Gastrocnemius medialis (tissue), 4 donors: ENCODE results near the gene GAS7. TPM values are rescaled to one million over a fixed set of nuclear protein-coding genes. Genes with fewer than 3 reads are reported as not detected.

Source experiments
- ATAC-seq, 2 donors: fragments of 150-250 bp; one replicate each; pipeline ENCODE4 v1.9.1; 2016
- DNase-seq, 2 donors: peaks; one replicate each; pipeline ENCODE4 v3.0.0-alpha.2; 2019
- H3K27ac ChIP-seq, 4 donors: fragments of 200-600 bp; sonication (generic); 1 replicate in 1 of 4; 2 replicates in 3 of 4; pipeline ENCODE4 v1.5.1; 2016 to 2018; ENCODE audit warnings: mild to moderate bottlenecking in 2 of 4, moderate library complexity in 1 of 4
- H3K27me3 ChIP-seq, 3 donors: fragments of 200-600 bp; sonication (generic) in 2 of 3; 1 replicate in 1 of 3; 2 replicates in 2 of 3; pipeline versions ENCODE4 v1.5.1 to v1.6.0; 2016 to 2019; ENCODE audit warnings: mild to moderate bottlenecking in 1 of 3, moderate library complexity in 1 of 3
- H3K36me3 ChIP-seq, 2 donors: fragments of 200-600 bp; sonication (generic) in 1 of 2; one replicate each; pipeline ENCODE4 v1.5.1; 2017 to 2018
- H3K4me1 ChIP-seq, 2 donors: fragments of 200-600 bp; sonication (generic) in 1 of 2; one replicate each; pipeline ENCODE4 v1.5.1; 2016 to 2017; ENCODE audit warnings: mild to moderate bottlenecking in 2 of 2
- H3K4me3 ChIP-seq, 4 donors: fragments of 200-600 bp; sonication (generic) in 3 of 4; 1 replicate in 1 of 4; 2 replicates in 3 of 4; pipeline ENCODE4 v1.5.1; 2016 to 2019; ENCODE audit warnings: mild to moderate bottlenecking in 2 of 4
- H3K9me3 ChIP-seq, 3 donors: fragments of 200-600 bp; sonication (generic) in 2 of 3; 1 replicate in 1 of 3; 2 replicates in 2 of 3; pipeline ENCODE4 v1.5.1; 2016 to 2019
- CTCF ChIP-seq, 5 experiments: fragments of 450-650 bp in 3 of 5; fragments of 200-600 bp in 2 of 5; sonication (generic) in 2 of 5; IDR thresholded peaks in 4 of 5; conservative IDR thresholded peaks in 1 of 5; 1 replicate in 4 of 5; 2 replicates in 1 of 5; pipeline ENCODE4 v1.5.1; 2016 to 2019; ENCODE audit warnings: antibody characterized with exemption in 5 of 5, mild to moderate bottlenecking in 3 of 5, moderate library complexity in 3 of 5
- POLR2A ChIP-seq, 2 donors: fragments of 450-650 bp; IDR thresholded peaks; one replicate each; pipeline ENCODE4 v1.6.1; 2017; ENCODE audit warnings: antibody characterized with exemption in 2 of 2, mild to moderate bottlenecking in 2 of 2, moderate library complexity in 2 of 2
- in situ Hi-C, 4 donors: fragments of 200-750 bp; cut with MboI; loops; one replicate each; pipeline versions ENCODE4 v1.15.0 to v1.8.0; 2017; ENCODE audit warnings: low sequenced_read_pairs in 4 of 4
- intact Hi-C: fragments of 100-400 bp; cut with DNase I; formaldehyde crosslinking; loops from one replicate; pipeline ENCODE4 v1.15.1; 2023; ENCODE audit warnings: low total_unique reads
- total RNA-seq, 4 donors: library from RNA; depleted of rRNA; stranded (reverse); fragments of >200 nt; gene quantifications; one replicate each; pipeline versions ENCODE4 v1.1.0 to v1.2.3, GENCODE V29; 2016

Gene GAS7
- total RNA-seq, 4 donors from 2014 or later = 5.8 to 7.1 (median 6.1) TPM

GRCh38 chr17:10135539-10136257 is 62.7 kb downstream of the GAS7 start:
- DNase-seq (peak in 1 of 2 donors; percentile 46), ATAC-seq (no peak)
- Histone ChIP-seq H3K27me3 (no peaks in the 10 kb centered on the region), H3K4me3 (no peak overlapping the region), H3K9me3 (no peaks in the 10 kb centered on the region), H3K36me3 (no peaks in the 10 kb centered on the region), H3K4me1 (no peaks in the 10 kb centered on the region), H3K27ac (peak overlapping the region; percentile 3 to 55 (median 20))
- in situ Hi-C loops (loop anchor here in 2 of 4 donors (10.0 to 25.0 kb wide), 3 partner anchors 59 to 173 kb away; partner anchors contain the start of gene GAS7 (in 1 of the 2)), intact Hi-C loops (no loop called here)
- no peak for TF ChIP-seq POLR2A (IDR thresholded peaks at IDR 0.05)
- no peak for TF ChIP-seq CTCF (IDR thresholded peaks at IDR 0.05 in 4 of 5, conservative IDR thresholded peaks at IDR 0.05 in 1 of 5)

GRCh38 chr17:10130677-10131076 is 67.7 kb downstream of the GAS7 start:
- TF ChIP-seq CTCF (IDR thresholded peaks at IDR 0.05 in 4 of 5, conservative IDR thresholded peaks at IDR 0.05 in 1 of 5) (no peak), POLR2A (IDR thresholded peaks at IDR 0.05) (no peak)
- Histone ChIP-seq H3K27ac (no peak overlapping the region), H3K4me3 (no peak overlapping the region), H3K36me3 (no peaks in the 10 kb centered on the region), H3K27me3 (no peaks in the 10 kb centered on the region), H3K4me1 (no peaks in the 10 kb centered on the region), H3K9me3 (no peaks in the 10 kb centered on the region)
- intact Hi-C loops = no loop called here
- in situ Hi-C loops = loop anchor here in 2 of 4 donors (10.0 to 25.0 kb wide), 3 partner anchors 64 to 168 kb away; partner anchors contain the start of gene GAS7 (in 1 of the 2)
- DNase-seq = no peak
- ATAC-seq = no peak

- no peak for TF ChIP-seq CTCF (IDR thresholded peaks at IDR 0.05 in 4 of 5, conservative IDR thresholded peaks at IDR 0.05 in 1 of 5)
- TF ChIP-seq POLR2A (IDR thresholded peaks at IDR 0.05) = no peak
- intact Hi-C loops (no loop called here), in situ Hi-C loops (loop anchor here in 2 of 4 donors (10.0 to 25.0 kb wide), 3 partner anchors 65 to 168 kb away; partner anchors contain the start of gene GAS7 (in 1 of the 2))
- ATAC-seq = no peak
- no peaks in the 10 kb centered on the region for H3K9me3 ChIP-seq
- no peak overlapping the region for H3K4me3 ChIP-seq
- no peaks in the 10 kb centered on the region for H3K4me1 ChIP-seq
- no peaks in the 10 kb centered on the region for H3K36me3 ChIP-seq
- H3K27ac ChIP-seq = no peak overlapping the region
- no peak for DNase-seq
- H3K27me3 ChIP-seq = no peaks in the 10 kb centered on the region
Observed at GRCh38 chr17:10130263-10130662, 68.1 kb downstream of the GAS7 start.

- intact Hi-C loops = loop anchor here (10.0 kb wide), 1 partner anchor 153 kb away; no protein-coding TSS in a partner anchor
- DNase-seq = peak; percentile 73 to 77
- TF ChIP-seq POLR2A (IDR thresholded peaks at IDR 0.05) = no peak
- no peak for TF ChIP-seq CTCF (IDR thresholded peaks at IDR 0.05 in 4 of 5, conservative IDR thresholded peaks at IDR 0.05 in 1 of 5)
- peak; percentile 65 to 69 for ATAC-seq
- peak overlapping the region; percentile 54 to 68 (median 65) for H3K27ac ChIP-seq
- in situ Hi-C loops = loop anchor here in 1 of 4 donors (25.0 kb wide), 2 partner anchors 91 to 166 kb away; no protein-coding TSS in a partner anchor
- peaks cover 0 to 2% of the 10 kb centered on the region in 2 donors for H3K4me1 ChIP-seq
- no peaks in the 10 kb centered on the region for H3K27me3 ChIP-seq
- no peaks in the 10 kb centered on the region for H3K36me3 ChIP-seq
- H3K4me3 ChIP-seq = no peak overlapping the region
- H3K9me3 ChIP-seq = no peaks in the 10 kb centered on the region
Observed at GRCh38 chr17:10127819-10128425, 70.5 kb downstream of the GAS7 start.
